Activated CD8-positive, alpha-beta T cell treated with anti-CD3 and anti-CD28 coated beads, Interleukin-2, amount 10 ng/mL, durations not matched to agents 7 days and 5 days (primary cell): ENCODE data around the gene KDM1A. TPM values are rescaled to one million over a fixed set of nuclear protein-coding genes. Genes with fewer than 3 reads are reported as not detected.

ENCODE experiments used
- ATAC-seq: fragments of 150-1000 bp; cut with Tn5 transposase; one replicate; pipeline ENCODE4 v1.10.0; 2021; ENCODE audit warnings: moderate library complexity
- CTCF ChIA-PET: fragments of 350-600 bp; sonication (Branson Sonifier 250); formaldehyde crosslinking; loops from one replicate; lab custom pipeline; 2021; ENCODE audit warnings: antibody characterized with exemption; lab: Charles Lee
- POLR2A ChIA-PET: fragments of 350-600 bp; sonication (Branson Sonifier 250); formaldehyde crosslinking; loops from one replicate; lab custom pipeline; 2021; ENCODE audit warnings: antibody characterized with exemption; lab: Charles Lee
- DNase-seq: peaks from one replicate; pipeline ENCODE4 v3.0.0-alpha.2; 2020
- H3K27ac Mint-ChIP-seq: one replicate; pipeline ENCODE4 v1.8.0; 2021; ENCODE audit warnings: mild to moderate bottlenecking, mixed read lengths
- H3K27me3 Mint-ChIP-seq: one replicate; pipeline ENCODE4 v1.8.0; 2021; ENCODE audit warnings: low read depth, mixed read lengths
- H3K36me3 Mint-ChIP-seq: one replicate; pipeline ENCODE4 v1.8.0; 2021; ENCODE audit warnings: low read depth, mixed read lengths
- H3K4me1 Mint-ChIP-seq: one replicate; pipeline ENCODE4 v1.8.0; 2021; ENCODE audit warnings: low read depth, mixed read lengths
- H3K4me3 Mint-ChIP-seq: one replicate; pipeline ENCODE4 v1.8.0; 2021; ENCODE audit warnings: mild to moderate bottlenecking, mixed read lengths
- H3K9me3 Mint-ChIP-seq: one replicate; pipeline ENCODE4 v1.8.0; 2022; ENCODE audit warnings: mixed read lengths; ENCODE audit not compliant: insufficient read depth
- total RNA-seq, 2 experiments: library from RNA; stranded (reverse); gene quantifications; one replicate each; pipeline ENCODE4 v1.2.3, GENCODE V29; 2021

Gene KDM1A
- total RNA-seq, 2 experiments from 2014 or later: 53.4 to 54.7 TPM

DNA sequence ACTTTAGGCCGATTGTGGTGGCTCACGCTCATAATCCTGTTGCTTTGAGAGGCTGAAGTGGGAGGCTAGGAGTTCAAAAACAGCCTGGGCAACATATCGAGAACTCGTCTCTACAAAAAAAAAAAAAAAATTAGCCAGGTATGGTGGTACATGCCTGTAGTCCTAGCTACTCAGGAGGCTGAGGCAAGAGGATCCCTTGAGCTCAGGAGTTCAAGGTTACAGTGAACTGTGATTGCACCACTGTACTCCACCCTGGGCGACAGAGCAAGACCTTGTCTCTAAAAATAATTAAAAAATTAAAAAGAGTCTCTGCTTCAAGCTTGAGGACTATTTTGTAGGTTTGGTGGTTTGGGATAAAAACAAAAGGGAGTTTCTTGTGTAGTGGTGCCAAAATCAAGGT, 21.2 kb downstream of the KDM1A start:
- Mint-ChIP-seq H3K9me3 (no peaks in the 10 kb centered on the region), H3K27ac (no peak overlapping the region), H3K27me3 (no peaks in the 10 kb centered on the region), H3K4me3 (no peak overlapping the region), H3K36me3 (peaks cover 15% of the 10 kb centered on the region), H3K4me1 (peaks cover 13% of the 10 kb centered on the region)
- ChIA-PET CTCF (interaction anchor here (0.5 to 3.5 kb wide), 2 partner anchors 9 to 16 kb away, joined by 3 to 9 read pairs; no protein-coding TSS in a partner anchor), POLR2A (interaction anchor here (0.7 kb wide), 1 partner anchor 570 kb away, joined by 3 read pairs; no protein-coding TSS in a partner anchor)
- DNase-seq (no peak), ATAC-seq (no peak)

DNA sequence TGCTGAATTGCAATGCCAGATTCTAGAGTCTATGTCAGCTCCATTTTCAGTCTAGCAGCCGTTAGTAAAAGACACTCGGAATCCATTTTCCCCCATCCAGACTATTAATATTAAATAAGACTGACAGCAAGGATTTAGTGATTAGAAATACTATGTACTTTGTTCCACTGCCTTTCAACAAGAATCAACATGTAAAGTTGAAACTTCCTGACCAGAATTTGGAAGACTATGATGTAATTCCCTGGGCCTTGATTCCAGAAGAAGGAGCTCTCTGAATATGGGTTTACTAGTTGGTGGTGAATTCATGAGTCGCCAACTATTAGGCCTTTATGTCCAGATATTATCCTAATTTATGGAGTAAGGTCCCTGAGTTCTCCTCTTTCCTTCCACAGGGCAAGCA, 24.8 kb downstream of the KDM1A start:
- H3K4me3 Mint-ChIP-seq: no peak overlapping the region
- DNase-seq (no peak), ATAC-seq (no peak)
- H3K27ac Mint-ChIP-seq: no peak overlapping the region
- ChIA-PET POLR2A (no interaction called here), CTCF (interaction anchor here (3.5 kb wide), 1 partner anchor 12 kb away, joined by 9 read pairs; no protein-coding TSS in a partner anchor)
- H3K36me3 Mint-ChIP-seq: peaks cover 10% of the 10 kb centered on the region
- H3K4me1 Mint-ChIP-seq: peaks cover 25% of the 10 kb centered on the region
- no peaks in the 10 kb centered on the region for H3K9me3 Mint-ChIP-seq
- no peaks in the 10 kb centered on the region for H3K27me3 Mint-ChIP-seq

DNA sequence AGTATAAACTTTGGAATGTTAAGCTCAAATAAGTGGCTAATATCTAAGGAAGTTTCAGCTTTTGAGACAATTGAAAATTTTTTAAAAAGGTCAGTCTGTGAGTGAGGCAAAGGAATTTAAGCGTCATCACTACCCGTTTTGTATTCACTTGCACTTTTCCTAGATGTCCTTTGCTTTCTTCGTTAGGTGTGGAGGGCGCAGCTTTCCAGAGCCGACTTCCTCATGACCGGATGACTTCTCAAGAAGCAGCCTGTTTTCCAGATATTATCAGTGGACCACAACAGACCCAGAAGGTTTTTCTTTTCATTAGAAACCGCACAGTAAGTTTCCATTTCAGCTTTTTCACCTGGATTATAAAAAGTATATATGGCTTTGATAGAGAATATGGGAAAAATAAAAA, 30.9 kb downstream of the KDM1A start:
- H3K27me3 Mint-ChIP-seq: no peaks in the 10 kb centered on the region
- H3K4me3 Mint-ChIP-seq: no peak overlapping the region
- ChIA-PET CTCF (interaction anchor here (1.3 kb wide), 1 partner anchor 9 kb away, joined by 3 read pairs; no protein-coding TSS in a partner anchor), POLR2A (no interaction called here)
- ATAC-seq: no peak
- DNase-seq: no peak
- H3K4me1 Mint-ChIP-seq: peaks cover 16% of the 10 kb centered on the region
- H3K36me3 Mint-ChIP-seq: peaks cover 18% of the 10 kb centered on the region
- H3K27ac Mint-ChIP-seq: no peak overlapping the region
- no peaks in the 10 kb centered on the region for H3K9me3 Mint-ChIP-seq

DNA sequence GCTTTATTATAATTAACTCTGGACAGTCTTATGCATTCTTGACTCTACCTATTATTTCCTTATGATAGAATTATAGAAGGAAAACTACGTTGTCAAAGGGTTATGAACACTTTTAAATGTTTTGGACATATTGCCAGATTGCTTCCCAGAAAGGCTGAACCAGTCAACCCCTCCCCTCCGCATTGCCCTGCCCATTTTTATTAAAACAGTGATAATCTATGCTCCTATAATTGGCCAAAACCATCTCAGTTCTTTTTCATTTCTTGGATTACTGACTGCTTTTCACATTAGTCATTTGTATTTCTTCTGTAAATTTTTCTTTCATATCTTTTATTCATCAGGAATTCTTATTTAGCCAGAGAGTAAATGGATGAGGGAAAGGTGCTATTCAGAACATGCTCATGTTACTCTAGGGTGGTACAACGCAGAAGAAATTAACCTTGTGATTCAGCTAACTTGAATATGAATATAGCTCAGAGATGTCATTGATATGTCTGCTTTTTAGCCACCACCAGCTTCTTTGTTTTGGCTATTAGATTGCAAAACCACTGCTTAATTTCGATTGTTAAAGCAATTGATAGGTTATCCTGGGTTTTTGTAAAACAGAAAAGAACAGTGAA, 32.1 kb downstream of the KDM1A start:
- Mint-ChIP-seq H3K27ac (no peak overlapping the region), H3K27me3 (no peaks in the 10 kb centered on the region), H3K4me1 (peaks cover 4% of the 10 kb centered on the region), H3K36me3 (peaks cover 24% of the 10 kb centered on the region), H3K4me3 (no peak overlapping the region), H3K9me3 (no peaks in the 10 kb centered on the region)
- DNase-seq (no peak), ATAC-seq (no peak)
- ChIA-PET CTCF (no interaction called here), POLR2A (no interaction called here)

DNA sequence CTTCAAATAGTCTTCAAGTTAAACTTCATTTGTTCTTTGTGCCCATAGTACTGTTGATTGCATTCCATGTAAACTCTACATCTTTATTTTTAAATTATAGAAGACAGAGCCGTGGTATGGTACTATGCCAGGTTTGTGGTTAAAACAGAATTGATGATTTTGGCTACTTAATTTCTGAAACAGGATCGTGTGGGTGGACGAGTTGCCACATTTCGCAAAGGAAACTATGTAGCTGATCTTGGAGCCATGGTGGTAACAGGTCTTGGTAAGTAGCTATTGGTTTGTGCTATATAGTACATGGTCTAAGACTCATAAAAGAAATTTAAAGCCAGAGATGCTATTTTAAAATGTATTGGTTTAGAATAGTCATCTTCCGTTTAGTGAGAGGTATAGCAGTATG, 38.0 kb downstream of the KDM1A start:
- Mint-ChIP-seq H3K36me3 (peaks cover 49% of the 10 kb centered on the region), H3K4me1 (no peaks in the 10 kb centered on the region), H3K4me3 (no peak overlapping the region), H3K27me3 (no peaks in the 10 kb centered on the region), H3K9me3 (no peaks in the 10 kb centered on the region), H3K27ac (no peak overlapping the region)
- ATAC-seq: no peak
- ChIA-PET CTCF (no interaction called here), POLR2A (no interaction called here)
- DNase-seq: no peak

DNA sequence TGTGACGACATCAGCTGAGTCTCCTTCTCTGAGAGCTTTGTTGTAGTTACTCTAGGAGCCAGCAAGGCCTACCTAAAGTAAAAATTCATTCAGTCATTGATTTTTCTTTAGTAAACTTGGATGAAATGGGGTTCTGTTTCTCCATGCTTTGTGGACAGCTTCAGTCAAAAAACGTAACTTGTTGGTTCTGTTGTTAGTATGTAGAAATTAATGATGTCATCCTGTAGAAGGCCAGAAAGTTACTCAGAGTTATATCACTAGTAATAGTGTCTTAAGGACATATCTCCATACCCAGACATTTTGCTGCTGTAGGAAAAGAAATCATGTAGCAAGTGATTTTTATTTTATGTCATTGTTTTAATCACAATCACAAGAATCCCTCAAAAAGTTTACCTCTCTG, 43.0 kb downstream of the KDM1A start:
- ATAC-seq (no peak), DNase-seq (no peak)
- H3K4me3 Mint-ChIP-seq: no peak overlapping the region
- ChIA-PET POLR2A (no interaction called here), CTCF (interaction anchor here (1.5 to 1.9 kb wide), 2 partner anchors 10 to 122 kb away, joined by 5 read pairs; no protein-coding TSS in a partner anchor)
- no peak overlapping the region for H3K27ac Mint-ChIP-seq
- H3K27me3 Mint-ChIP-seq: no peaks in the 10 kb centered on the region
- H3K4me1 Mint-ChIP-seq: no peaks in the 10 kb centered on the region
- no peaks in the 10 kb centered on the region for H3K9me3 Mint-ChIP-seq
- peaks cover 48% of the 10 kb centered on the region for H3K36me3 Mint-ChIP-seq

DNA sequence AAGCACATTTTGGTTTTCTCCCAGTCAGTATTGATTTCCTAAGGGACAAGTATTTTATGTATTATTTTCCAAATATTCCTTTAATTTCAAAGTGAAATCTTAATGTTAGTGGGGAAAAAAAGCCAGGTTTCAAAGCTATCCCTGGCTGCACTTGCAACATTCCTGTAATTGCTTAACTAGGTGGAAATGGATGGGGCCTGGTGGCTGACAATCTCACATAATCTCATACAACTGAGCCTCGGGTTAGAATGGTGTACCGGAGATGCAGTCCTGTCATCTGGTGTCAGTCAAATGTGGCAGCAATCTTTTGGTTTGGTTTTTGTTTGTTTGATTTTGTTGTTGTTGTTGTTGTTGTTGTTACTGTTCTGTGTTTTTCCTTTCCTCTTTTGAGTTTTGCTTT, 46.1 kb downstream of the KDM1A start:
- Mint-ChIP-seq H3K27me3 (no peaks in the 10 kb centered on the region), H3K4me3 (no peak overlapping the region), H3K27ac (no peak overlapping the region), H3K4me1 (no peaks in the 10 kb centered on the region), H3K9me3 (no peaks in the 10 kb centered on the region), H3K36me3 (peaks cover 53% of the 10 kb centered on the region)
- ChIA-PET POLR2A (no interaction called here), CTCF (interaction anchor here (0.6 kb wide), 1 partner anchor 112 kb away, joined by 3 read pairs; no protein-coding TSS in a partner anchor)
- ATAC-seq (no peak), DNase-seq (no peak)

DNA sequence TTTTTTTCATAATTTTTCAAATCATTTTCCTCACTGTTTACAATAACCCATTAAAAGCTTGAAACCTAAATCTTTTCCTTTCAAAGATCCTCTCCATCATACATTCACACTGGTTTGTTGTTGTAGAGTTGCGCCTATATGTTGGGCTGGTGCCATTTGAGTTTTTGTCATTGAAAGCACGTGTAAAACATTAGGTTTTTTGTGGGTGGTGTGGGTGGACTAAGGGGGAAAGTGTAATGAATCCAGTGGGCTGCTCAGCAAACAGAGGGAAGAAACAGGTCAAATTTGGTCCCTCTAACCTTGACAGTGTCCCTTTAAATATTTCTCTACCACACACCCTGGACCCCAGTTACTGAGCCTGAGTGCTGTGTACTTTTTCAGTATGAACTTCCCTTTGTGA, 46.8 kb downstream of the KDM1A start:
- no peaks in the 10 kb centered on the region for H3K27me3 Mint-ChIP-seq
- no peak for ATAC-seq
- H3K4me1 Mint-ChIP-seq: no peaks in the 10 kb centered on the region

DNA sequence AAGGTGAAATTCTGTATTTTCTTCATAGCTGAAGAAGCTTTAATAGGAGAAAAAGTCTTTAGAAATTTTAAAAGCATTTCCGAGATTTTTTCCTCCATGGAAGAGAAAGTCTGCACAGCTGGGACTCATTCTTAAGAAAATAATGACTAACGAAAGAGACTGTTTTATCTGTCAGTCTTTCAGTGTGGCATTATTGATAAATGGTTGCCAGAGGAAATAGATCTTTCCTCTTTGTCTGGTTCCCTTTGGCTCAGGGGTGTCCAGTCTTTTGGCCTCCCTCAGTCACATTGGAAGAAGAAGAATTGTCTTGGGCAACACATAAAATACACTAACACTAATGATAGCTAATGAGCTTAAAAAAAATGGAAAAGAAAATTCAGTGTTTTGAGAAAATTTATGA, 49.9 kb downstream of the KDM1A start:
- Mint-ChIP-seq H3K9me3 (no peaks in the 10 kb centered on the region), H3K36me3 (peaks cover 63% of the 10 kb centered on the region), H3K27me3 (no peaks in the 10 kb centered on the region), H3K4me1 (peaks cover 4% of the 10 kb centered on the region), H3K4me3 (no peak overlapping the region), H3K27ac (no peak overlapping the region)
- no peak for DNase-seq
- ChIA-PET POLR2A (no interaction called here), CTCF (interaction anchor here (1.0 to 1.2 kb wide), 2 partner anchors 22 to 115 kb away, joined by 4 read pairs; no protein-coding TSS in a partner anchor)
- ATAC-seq: no peak

More for the DNA sequence above, 46.8 kb downstream of the KDM1A start:
- no peak for DNase-seq
- CTCF ChIA-PET: interaction anchor here (1.6 kb wide), 1 partner anchor 15 kb away, joined by 4 read pairs; no protein-coding TSS in a partner anchor
- no peak overlapping the region for H3K4me3 Mint-ChIP-seq
- H3K9me3 Mint-ChIP-seq: no peaks in the 10 kb centered on the region
- H3K36me3 Mint-ChIP-seq: peaks cover 52% of the 10 kb centered on the region
- no peak overlapping the region for H3K27ac Mint-ChIP-seq
- POLR2A ChIA-PET: no interaction called here

DNA sequence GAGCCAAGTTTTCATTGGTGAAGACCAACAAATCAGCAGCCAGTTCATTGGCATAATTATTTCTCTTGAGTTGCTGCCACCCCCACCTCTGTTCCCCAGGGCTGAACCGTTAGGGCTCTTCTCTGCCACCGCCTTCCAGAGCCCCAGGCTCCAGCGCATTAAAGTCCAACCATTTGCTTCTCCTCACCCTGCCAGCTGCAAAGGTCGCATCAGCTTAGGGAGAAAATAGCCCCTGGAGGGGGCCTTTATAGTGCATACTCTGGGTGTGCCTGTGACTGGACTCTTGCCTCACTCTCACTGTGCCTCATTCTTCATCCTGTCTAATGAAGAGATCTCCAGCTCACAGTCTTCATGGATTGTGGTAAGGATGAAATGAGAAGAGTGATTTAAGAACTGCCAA, 50.4 kb downstream of the KDM1A start:
- no peaks in the 10 kb centered on the region for H3K27me3 Mint-ChIP-seq
- no peaks in the 10 kb centered on the region for H3K9me3 Mint-ChIP-seq
- ChIA-PET POLR2A (no interaction called here), CTCF (interaction anchor here (1.0 to 1.2 kb wide), 2 partner anchors 22 to 115 kb away, joined by 4 read pairs; no protein-coding TSS in a partner anchor)
- ATAC-seq: no peak
- peaks cover 59% of the 10 kb centered on the region for H3K36me3 Mint-ChIP-seq
- H3K27ac Mint-ChIP-seq: no peak overlapping the region
- H3K4me3 Mint-ChIP-seq: no peak overlapping the region
- DNase-seq: no peak
- peaks cover 4% of the 10 kb centered on the region for H3K4me1 Mint-ChIP-seq

DNA sequence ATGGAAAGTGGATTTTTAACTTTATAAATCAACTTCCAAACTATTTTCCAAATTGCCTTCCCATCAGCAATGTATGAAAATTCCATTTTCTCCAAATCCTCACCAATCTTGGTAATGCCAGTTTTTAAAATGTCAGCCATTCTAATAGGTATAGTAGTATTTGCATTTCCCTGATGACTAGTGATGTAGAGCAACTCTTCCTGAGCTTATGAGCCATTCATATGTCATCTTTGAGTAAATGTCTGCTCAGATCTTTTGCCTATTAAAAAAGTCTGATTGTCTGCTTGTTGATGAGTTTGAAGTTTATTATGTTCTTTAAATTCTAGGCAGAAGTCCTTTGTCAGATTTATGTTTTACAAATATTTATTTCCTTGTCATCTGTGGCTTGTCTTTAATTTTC, 54.7 kb downstream of the KDM1A start:
- Mint-ChIP-seq H3K4me3 (no peak overlapping the region), H3K9me3 (no peaks in the 10 kb centered on the region), H3K27me3 (no peaks in the 10 kb centered on the region), H3K4me1 (peaks cover 4% of the 10 kb centered on the region), H3K36me3 (peaks cover 50% of the 10 kb centered on the region), H3K27ac (no peak overlapping the region)
- CTCF ChIA-PET: interaction anchor here (0.6 to 1.0 kb wide), 2 partner anchors 22 to 25 kb away, joined by 3 to 5 read pairs; no protein-coding TSS in a partner anchor
- ATAC-seq: no peak
- POLR2A ChIA-PET: no interaction called here
- no peak for DNase-seq

DNA sequence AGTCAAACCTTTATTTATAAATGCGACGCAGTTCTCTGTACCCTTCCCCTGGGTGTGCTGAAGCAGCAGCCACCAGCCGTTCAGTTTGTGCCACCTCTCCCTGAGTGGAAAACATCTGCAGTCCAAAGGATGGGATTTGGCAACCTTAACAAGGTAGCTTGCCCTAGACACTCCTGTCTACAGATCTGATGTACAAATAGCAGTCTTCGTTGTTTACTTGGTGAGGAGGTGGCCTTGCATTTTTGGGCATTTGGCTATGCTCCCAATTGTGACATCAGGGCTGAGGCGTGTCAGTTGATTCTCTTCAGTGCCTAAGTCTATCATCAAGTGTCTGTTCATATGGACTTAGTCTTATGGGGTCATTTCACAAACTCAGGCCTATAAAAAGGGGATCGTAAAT, 59.8 kb downstream of the KDM1A start:
- DNase-seq (no peak), ATAC-seq (no peak)
- ChIA-PET POLR2A (no interaction called here), CTCF (interaction anchor here (3.7 kb wide), 1 partner anchor 105 kb away, joined by 17 read pairs; no protein-coding TSS in a partner anchor)
- Mint-ChIP-seq H3K27me3 (no peaks in the 10 kb centered on the region), H3K36me3 (peaks cover 53% of the 10 kb centered on the region), H3K4me1 (no peaks in the 10 kb centered on the region), H3K27ac (no peak overlapping the region), H3K4me3 (no peak overlapping the region), H3K9me3 (no peaks in the 10 kb centered on the region)
